ENCODE data around the gene MAP6. TPM values are rescaled to one million over a fixed set of nuclear protein-coding genes. Genes with fewer than 3 reads are reported as not detected.

MAP6 gene
- total and polyA plus RNA-seq, 2 of the 13 experiments (the other 11 are each of a cell fraction or from before 2014, with no cell fraction given): 0.04 TPM; not detected in 1

- in situ Hi-C loops (cut with HindIII; ENCODE audit: extremely low pct_ligation_motif_present, low pct_unique_long_range_greater_than_20kb): no loop called here
- CTCF ChIA-PET (ENCODE audit: low intra/inter-chr PET ratio, low total read pairs): no interaction called here
- BruUV-seq (replicated peaks): no TSS peak
These were observed 37.6 kb downstream of the MAP6 start for GRCh38 chr11:75631086-75631730.

More at GRCh38 chr11:75631086-75631730, 37.6 kb downstream of the MAP6 start:
- TF ChIP-seq IRF9 (CRISPR knock-in tag; IDR thresholded peaks at IDR 0.05; ENCODE audit: borderline replicate concordance) (no peak), NFAT5 (CRISPR knock-in tag; IDR thresholded peaks at IDR 0.05) (no peak), NFATC3 (CRISPR knock-in tag; IDR thresholded peaks at IDR 0.05) (no peak), ZFP36L1 (CRISPR knock-in tag; IDR thresholded peaks at IDR 0.05) (no peak), ZBTB3 (CRISPR knock-in tag; IDR thresholded peaks at IDR 0.05; ENCODE audit: borderline replicate concordance, low read depth) (no peak), ZSCAN21 (CRISPR knock-in tag; IDR thresholded peaks at IDR 0.05; ENCODE audit: borderline replicate concordance) (no peak), IKZF5 (CRISPR knock-in tag; IDR thresholded peaks at IDR 0.05) (no peak), RFX1 (IDR thresholded peaks at IDR 0.05) (no peak), U2AF1 (optimal IDR thresholded peaks at IDR 0.05; ENCODE audit: low read depth, low read length) (no peak), EHMT2 (IDR thresholded peaks at IDR 0.05; ENCODE audit: borderline replicate concordance, low read depth, low read length) (no peak), ZFP37 (CRISPR knock-in tag; IDR thresholded peaks at IDR 0.05; ENCODE audit: borderline replicate concordance) (no peak), MYPOP (CRISPR knock-in tag; IDR thresholded peaks at IDR 0.05) (no peak)
- Histone ChIP-seq H3K79me2 (ENCODE audit: insufficient read depth, low read length) (no peaks in the 10 kb centered on the region), H3K9me3 (ENCODE audit: low read length) (no peaks in the 10 kb centered on the region), H3K4me1 (ENCODE audit: insufficient read depth, low read length) (0 out of 2 replicates have a peak, but pooled peaks cover 7% of the 10 kb centered on the region), H2AFZ (ENCODE audit: low read length) (no peak overlapping the region), H3K4me2 (ENCODE audit: low read depth, low read length) (no peak overlapping the region), H4K20me1 (ENCODE audit: insufficient read depth, low read length) (no peaks in the 10 kb centered on the region), H3K9ac (ENCODE audit: insufficient read depth, low read depth, low read length) (no peak overlapping the region), H3K4me3 (replicated peaks in 1 of 3; ENCODE audit: insufficient read depth in 1 of 3, low read depth in 2 of 3, low read length in 3 of 3) (no peak overlapping the region), H3K27me3 (ENCODE audit: control insufficient read depth in 1 of 2, insufficient read depth in 2 of 2, low read length in 2 of 2) (peaks cover 1 to 30% of the 10 kb centered on the region in 2 experiments; a peak in 2 of 5 replicates), H3K36me3 (replicated peaks in 1 of 2; ENCODE audit: control insufficient read depth in 1 of 2, insufficient read depth in 2 of 2, low read length in 2 of 2) (no peaks in the 10 kb centered on the region), H3K27ac (ENCODE audit: extremely low read length, insufficient read depth, low read length) (no peak overlapping the region)
- no peak for DNase-seq (ENCODE audit: low spot score)
- WGBS (ENCODE audit: low lambda C conversion rate): 2% methylated on average over 2 of the region's 2 CpGs
- FAIRE-seq: no peak
- POLR2A ChIA-PET: no interaction called here
- ATAC-seq: no peak
- intact Hi-C loops (cut with micrococcal nuclease; ENCODE audit: unreplicated experiment): no loop called here
